SK-N-SH (cell line): ENCODE results near the gene ARID1A. TPM values are rescaled to one million over a fixed set of nuclear protein-coding genes. Genes with fewer than 3 reads are reported as not detected.

Experiments
- CTCF ChIA-PET: fragments of 300-600, 350-600 bp; formaldehyde crosslinking; extraction: SDS; loops from one replicate; lab custom pipeline; 2021; lab: Yijun Ruan, JAX
- POLR2A ChIA-PET: fragments of 350-600 bp; sonication (Branson Sonifier 250); formaldehyde crosslinking; extraction: SDS; loops from one replicate; lab custom pipeline; 2020; ENCODE audit warnings: antibody characterized with exemption, inconsistent platforms; lab: Yijun Ruan, JAX
- DNase-seq: peaks from one replicate; pipeline ENCODE4 v3.0.0; 2012
- H2AFZ ChIP-seq: fragments of 200-600 bp; sonication (generic); 2 replicates; pipeline ENCODE4 v1.8.1; 2016; ENCODE audit warnings: antibody characterized with exemption, mild to moderate bottlenecking, low read depth
- H3F3A ChIP-seq: fragments of 200-600 bp; sonication (generic); replicated peaks from 2 replicates; pipeline ENCODE3; 2016; ENCODE audit warnings: antibody characterized with exemption, mild to moderate bottlenecking; ENCODE audit not compliant: insufficient read depth
- H3K27ac ChIP-seq, 2 experiments: fragments of 200-500 bp in 1 of 2; fragments of 200-600 bp in 1 of 2; sonication (Bioruptor generic) in 1 of 2; sonication (generic), shearing (Covaris generic) in 1 of 2; 2 replicates each; pipeline versions ENCODE4 v1.5.1 to v1.6.1; 2014 to 2016; ENCODE audit warnings: low read depth in 2 of 2, inconsistent platforms in 1 of 2, low read length in 1 of 2, mild to moderate bottlenecking in 1 of 2, mixed read lengths in 1 of 2
- H3K27me3 ChIP-seq: fragments of 200-600 bp; sonication (generic), shearing (Covaris generic); 2 replicates; pipeline ENCODE4 v1.6.1; 2016; ENCODE audit warnings: mixed run types; ENCODE audit not compliant: insufficient read depth
- H3K36me3 ChIP-seq, 2 experiments: fragments of 200-500 bp in 1 of 2; fragments of 200-600 bp in 1 of 2; sonication (Bioruptor generic) in 1 of 2; sonication (generic) in 1 of 2; replicated peaks in 1 of 2; 2 replicates each; pipeline versions ENCODE3 to v1.5.1; 2014 to 2016; ENCODE audit warnings: low read length in 1 of 2, mild to moderate bottlenecking in 1 of 2; ENCODE audit not compliant: insufficient read depth in 2 of 2, control insufficient read depth in 1 of 2
- H3K4me1 ChIP-seq, 2 experiments: fragments of 200-500 bp in 1 of 2; fragments of 200-600 bp in 1 of 2; sonication (Bioruptor generic) in 1 of 2; sonication (generic), shearing (Covaris generic) in 1 of 2; 2 replicates each; pipeline versions ENCODE4 v1.5.1 to v1.6.1; 2014 to 2016; ENCODE audit warnings: low read depth in 1 of 2, low read length in 1 of 2, mixed run types in 1 of 2; ENCODE audit not compliant: insufficient read depth in 2 of 2, control insufficient read depth in 1 of 2
- H3K4me2 ChIP-seq: fragments of 200-600 bp; sonication (generic), shearing (Covaris generic); 2 replicates; pipeline ENCODE4 v1.6.1; 2017; ENCODE audit warnings: mixed run types
- H3K4me3 ChIP-seq, 2 experiments: fragments of 200-500 bp in 1 of 2; fragments of 200-600 bp in 1 of 2; sonication (Bioruptor generic) in 1 of 2; sonication (generic), shearing (Covaris generic) in 1 of 2; 2 replicates each; pipeline versions ENCODE4 v1.5.1 to v1.8.1; 2014 to 2016; ENCODE audit warnings: low read depth in 2 of 2, inconsistent platforms in 1 of 2, low read length in 1 of 2, mild to moderate bottlenecking in 1 of 2, mixed read lengths in 1 of 2, moderate library complexity in 1 of 2
- H3K79me2 ChIP-seq: fragments of 200-600 bp; sonication (generic); 2 replicates; pipeline ENCODE4 v1.8.1; 2017; ENCODE audit warnings: mild to moderate bottlenecking; ENCODE audit not compliant: insufficient read depth
- H3K9ac ChIP-seq: fragments of 200-600 bp; sonication (generic); 2 replicates; pipeline ENCODE4 v1.6.1; 2017; ENCODE audit warnings: mixed run types
- H3K9me2 ChIP-seq: fragments of 200-600 bp; sonication (generic); 2 replicates; pipeline ENCODE4 v1.6.1; 2017; ENCODE audit warnings: mixed run types
- H3K9me3 ChIP-seq: fragments of 200-600 bp; sonication (generic); 2 replicates; pipeline ENCODE4 v1.6.1; 2017; ENCODE audit warnings: mixed run types, mild to moderate bottlenecking, moderate library complexity
- H4K20me1 ChIP-seq: fragments of 200-600 bp; sonication (generic); 2 replicates; pipeline ENCODE4 v1.6.1; 2017; ENCODE audit warnings: mild to moderate bottlenecking, mixed run types; ENCODE audit not compliant: insufficient read depth
- CHD2 ChIP-seq: fragments of 150-350 bp; IDR thresholded peaks from 2 replicates; pipeline ENCODE4 v1.6.1; 2018; ENCODE audit warnings: low read length; ENCODE audit not compliant: partially characterized antibody
- CTCF ChIP-seq: fragments of 200-600 bp; sonication (generic); IDR thresholded peaks from 2 replicates; pipeline ENCODE4 v1.6.1; 2017; ENCODE audit warnings: antibody characterized with exemption, mild to moderate bottlenecking, moderate library complexity
- EZH2phosphoT487 ChIP-seq: fragments of 200-600 bp; sonication (generic); IDR thresholded peaks from 2 replicates; pipeline ENCODE4 v1.6.1; 2017; ENCODE audit warnings: low read depth, mixed run types, mild to moderate bottlenecking, antibody characterized with exemption, moderate library complexity, borderline replicate concordance
- FOXJ3 ChIP-seq: sonication (generic); formaldehyde crosslinking; IDR thresholded peaks from 2 replicates; pipeline ENCODE4 v1.5.1; 2020; ENCODE audit warnings: mild to moderate bottlenecking, missing genetic modification reagents
- GATA2 ChIP-seq: sonication (generic); formaldehyde crosslinking; IDR thresholded peaks from 2 replicates; pipeline ENCODE4 v1.5.0; 2020; ENCODE audit warnings: mild to moderate bottlenecking, missing genetic modification reagents
- JUND ChIP-seq: IDR thresholded peaks from 2 replicates; pipeline ENCODE4 v1.4.0; 2012
- MAX ChIP-seq: IDR thresholded peaks from 2 replicates; pipeline ENCODE4 v1.4.0; 2012; ENCODE audit warnings: low read depth
- POLR2AphosphoS5 ChIP-seq: IDR thresholded peaks from 2 replicates; pipeline ENCODE4 v1.6.1; 2012; ENCODE audit warnings: low read depth, low read length
- RAD21 ChIP-seq: IDR thresholded peaks from 2 replicates; pipeline ENCODE4 v1.6.1; 2012; ENCODE audit warnings: mild to moderate bottlenecking, low read length
- TCF12 ChIP-seq: IDR thresholded peaks from 2 replicates; pipeline ENCODE4 v1.4.0; 2012
- USF1 ChIP-seq: IDR thresholded peaks from 2 replicates; pipeline ENCODE4 v1.4.0; 2012; ENCODE audit warnings: low read depth, borderline replicate concordance
- USF2 ChIP-seq: fragments of 150-350 bp; IDR thresholded peaks from 2 replicates; pipeline ENCODE4 v1.6.1; 2017; ENCODE audit warnings: antibody characterized with exemption, low read length, low read depth, borderline replicate concordance
- YY1 ChIP-seq: IDR thresholded peaks from 2 replicates; pipeline ENCODE4 v1.4.0; 2012; ENCODE audit warnings: low read depth, mild to moderate bottlenecking
- WGBS: methylation state at CpG from one replicate; pipeline ENCODE4 v1.1.6; 2017; ENCODE audit warnings: low lambda C conversion rate; 5-methylcytosine and 5-hydroxymethylcytosine counted together
- polyA plus RNA-seq, 3 experiments: library from polyadenylated mRNA; depleted of rRNA; stranded (reverse); fragments of >200 nt; gene quantifications; 2 replicates each; pipeline ENCODE4 v1.2.3, GENCODE V29; 2012

ARID1A gene
- polyA plus RNA-seq, 1 of the 3 experiments (the other 2 are of a cell fraction) = 26.5 TPM

GRCh38 chr1:26686795-26687194 is 9.0 kb upstream of the ARID1A start:
- Histone ChIP-seq H3K9ac (no peak overlapping the region), H3K27me3 (no peaks in the 10 kb centered on the region), H2AFZ (0 out of 2 replicates have a peak overlapping the region, but pooled peaks have one; percentile 32), H3K36me3 (no peaks in the 10 kb centered on the region), H3K4me1 (peaks cover 0 to 7% of the 10 kb centered on the region in 2 experiments; a peak in 2 of 4 replicates), H3K79me2 (no peaks in the 10 kb centered on the region), H4K20me1 (no peaks in the 10 kb centered on the region), H3F3A (peaks cover 7% of the 10 kb centered on the region), H3K4me3 (no peak overlapping the region), H3K4me2 (no peak overlapping the region), H3K9me2 (no peaks in the 10 kb centered on the region), H3K27ac (no peak overlapping the region), H3K9me3 (no peaks in the 10 kb centered on the region)
- 8% methylated on average over 1 of the region's 1 CpG for WGBS
- CTCF ChIA-PET = interaction anchor here (1.3 kb wide), 1 partner anchor 9 kb away, joined by 4 read pairs; no protein-coding TSS in a partner anchor
- no peak for DNase-seq
- POLR2A ChIA-PET = no interaction called here
- no peak for TF ChIP-seq CTCF
- peak; percentile 56; the same call in 1 of the 2 replicates for TF ChIP-seq YY1
- TF ChIP-seq POLR2AphosphoS5 = no peak
- TF ChIP-seq JUND = 0 out of 2 replicates have a peak, but pooled peaks have one; percentile 18
- TF ChIP-seq RAD21 = no peak
- no peak for TF ChIP-seq USF1
- no peak for TF ChIP-seq GATA2 (CRISPR knock-in tag)
- TF ChIP-seq TCF12 = no peak
- no peak for TF ChIP-seq MAX
- TF ChIP-seq USF2 = no peak

GRCh38 chr1:26689504-26689903 is 6.3 kb upstream of the ARID1A start:
- 95% methylated on average over 9 of the region's 9 CpGs for WGBS
- Histone ChIP-seq H3K27me3 (no peaks in the 10 kb centered on the region), H3K27ac (no peak overlapping the region), H3K4me3 (no peak overlapping the region), H3K79me2 (peaks cover 10% of the 10 kb centered on the region), H3K4me2 (no peak overlapping the region), H2AFZ (no peak overlapping the region), H3K36me3 (no peaks in the 10 kb centered on the region), H3K4me1 (peaks cover 14 to 21% of the 10 kb centered on the region in 2 experiments), H3K9me2 (no peaks in the 10 kb centered on the region), H3K9me3 (no peaks in the 10 kb centered on the region), H4K20me1 (no peaks in the 10 kb centered on the region), H3K9ac (no peak overlapping the region), H3F3A (peaks cover 29% of the 10 kb centered on the region)
- POLR2A ChIA-PET = no interaction called here
- TF ChIP-seq FOXJ3 (CRISPR knock-in tag) (no peak), CHD2 (no peak), EZH2phosphoT487 (no peak), USF1 (no peak)
- DNase-seq = no peak
- CTCF ChIA-PET = interaction anchor here (1.0 to 1.6 kb wide), 2 partner anchors 87 to 99 kb away, joined by 4 to 5 read pairs; no protein-coding TSS in a partner anchor
